Stimulated activated CD8-positive, alpha-beta memory T cell treated with anti-CD3 and anti-CD28 coated beads, Interleukin-15, amount 100 ng/mL, for 1 hour (primary cell): ENCODE measurements around the gene KIAA1755.

Source experiments
- DNase-seq: peaks from one replicate; pipeline ENCODE4 v3.0.0-alpha.2; 2020; ENCODE audit warnings: low read depth

KIAA1755 gene

DNA sequence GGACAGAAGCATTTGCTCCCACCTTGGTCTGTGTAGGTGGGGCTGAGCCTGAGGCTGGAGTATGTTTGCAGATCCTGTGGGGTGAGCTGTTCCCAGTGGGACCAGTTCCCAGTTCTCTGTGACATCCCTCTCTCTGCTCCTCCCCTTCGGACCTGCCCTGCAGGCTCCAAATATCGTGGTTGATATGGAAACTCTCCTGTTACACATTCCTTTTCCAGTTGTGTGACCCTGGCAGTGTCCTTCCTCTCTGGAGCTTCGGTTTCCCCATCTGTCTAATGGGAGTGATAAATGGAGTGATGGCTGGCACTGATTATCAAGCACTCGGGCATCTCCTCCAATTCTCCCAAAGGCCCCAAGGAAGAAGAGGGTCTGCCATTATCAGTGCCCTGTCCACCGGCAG, 79.8 kb downstream of the KIAA1755 start:
- DNase-seq, result no peak

DNA sequence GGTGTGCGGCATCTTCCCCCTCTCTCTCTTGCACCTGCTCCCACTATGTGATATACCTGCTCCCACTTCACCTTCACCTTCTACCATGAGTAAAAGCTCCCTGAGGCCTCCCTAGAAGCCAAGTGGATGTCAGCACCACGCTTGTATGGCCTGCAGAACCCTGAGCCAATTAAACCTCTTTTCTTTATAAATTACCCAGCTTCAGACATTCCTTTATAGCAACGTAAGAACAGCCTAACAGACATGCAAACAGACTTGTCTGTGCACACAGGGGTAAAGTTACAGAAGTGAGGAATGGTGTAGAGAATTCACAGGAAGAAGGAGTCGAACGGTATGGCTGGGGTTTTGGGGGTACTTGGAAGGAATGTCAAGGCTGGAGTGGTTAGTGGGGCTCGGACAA, 80.7 kb downstream of the KIAA1755 start:
- no peak for DNase-seq

DNA sequence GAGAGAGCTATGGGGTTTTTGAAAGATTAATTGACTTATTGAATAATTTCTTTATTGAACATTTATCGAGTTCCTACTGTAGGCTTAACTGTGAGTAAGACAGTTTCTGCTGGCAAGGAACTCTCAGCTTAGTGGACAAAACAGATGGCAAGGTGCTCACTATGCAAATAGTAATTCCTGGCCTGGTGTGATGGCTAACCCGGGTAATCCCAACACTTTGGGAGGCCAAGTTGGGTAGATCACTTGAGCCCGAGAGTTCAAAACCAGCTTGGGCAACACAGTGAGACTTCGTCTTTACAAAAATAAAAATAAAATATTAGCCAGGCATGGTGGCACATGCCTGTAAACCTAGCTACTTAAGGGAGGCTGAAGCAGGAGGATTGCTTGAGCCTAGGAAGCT, 82.0 kb downstream of the KIAA1755 start:
- no peak for DNase-seq

DNA sequence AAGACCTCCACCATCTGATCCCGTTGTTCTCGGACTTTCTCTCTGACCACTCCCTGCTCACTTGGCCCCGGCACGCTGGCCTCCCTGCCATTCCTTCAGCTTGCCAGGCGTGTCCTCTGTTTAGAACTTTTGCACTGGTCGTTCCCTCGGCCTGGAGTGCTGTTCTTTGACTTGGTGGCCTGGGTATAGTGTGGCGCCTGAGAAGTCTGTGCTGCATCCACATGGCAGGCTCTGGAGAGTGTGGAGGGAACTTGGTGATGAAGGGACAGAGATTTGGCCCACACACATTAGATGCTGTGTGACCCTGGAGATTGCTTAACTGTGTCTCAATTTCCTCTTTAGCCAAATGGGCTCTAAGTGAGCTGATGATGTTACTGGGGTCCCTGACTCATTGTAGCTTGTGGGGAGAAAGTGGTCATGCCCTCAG, 82.5 kb downstream of the KIAA1755 start:
- no peak for DNase-seq

DNA sequence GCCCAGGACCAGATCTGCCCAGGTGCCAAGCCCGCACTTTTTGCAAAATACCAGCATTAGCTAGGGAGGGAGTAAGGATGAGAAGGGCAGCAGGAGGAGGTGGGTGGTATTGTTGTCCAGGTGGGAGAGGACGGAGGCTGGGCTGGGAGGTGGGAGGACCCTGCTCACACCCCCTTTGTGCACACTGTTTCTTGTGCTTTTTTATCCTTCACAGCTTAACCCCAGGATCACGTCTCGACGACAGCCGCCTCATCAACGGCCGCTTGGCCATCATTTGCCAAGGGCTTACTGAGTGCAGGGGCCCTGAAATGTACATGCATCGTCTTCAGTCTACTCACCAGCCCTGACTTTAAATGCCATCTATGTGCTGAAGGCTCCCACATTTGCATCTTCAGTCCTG, 83.3 kb downstream of the KIAA1755 start:
- no peak for DNase-seq

DNA sequence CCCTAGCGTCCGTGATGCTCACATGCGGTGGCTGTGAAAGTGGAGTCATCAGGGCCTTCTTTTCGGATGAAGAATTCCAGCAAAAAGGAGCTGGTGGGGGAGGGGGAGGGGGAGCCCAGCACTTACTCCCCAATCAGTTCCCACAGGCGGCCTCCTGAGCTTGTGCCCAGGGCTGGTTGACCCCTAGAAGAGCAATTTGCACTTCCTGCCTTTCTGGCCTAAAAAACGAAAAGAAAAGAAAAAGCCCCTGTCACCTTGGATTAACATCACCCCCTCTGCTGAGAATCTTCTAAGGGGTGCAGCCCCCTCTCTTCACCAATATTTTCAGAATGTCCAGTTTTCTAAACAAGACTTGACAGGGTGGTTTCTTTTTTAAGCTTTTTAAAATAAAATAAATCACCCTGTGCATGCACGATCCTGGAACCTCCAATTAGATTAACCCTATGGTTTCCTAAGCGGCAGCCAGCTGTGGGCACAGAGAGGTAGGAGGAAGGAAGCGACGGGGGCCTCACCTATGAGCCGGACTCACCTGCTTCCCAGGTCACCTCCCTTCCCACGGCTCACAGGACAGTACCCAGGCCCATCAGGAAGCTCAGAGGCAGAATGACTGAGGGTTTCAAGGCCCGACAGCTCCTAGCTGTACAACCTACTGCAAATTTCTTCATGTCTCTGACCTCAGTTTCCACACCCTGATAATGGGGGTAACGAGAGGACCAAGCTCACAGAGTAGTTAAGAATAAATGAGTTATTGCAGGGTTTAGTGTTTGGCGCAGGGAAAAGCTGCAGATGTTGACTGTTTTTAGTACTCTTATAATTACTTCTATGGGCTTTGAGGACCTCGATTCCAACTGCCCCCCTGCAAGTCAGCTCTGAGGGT, 85.0 kb downstream of the KIAA1755 start:
- DNase-seq, result no peak

DNA sequence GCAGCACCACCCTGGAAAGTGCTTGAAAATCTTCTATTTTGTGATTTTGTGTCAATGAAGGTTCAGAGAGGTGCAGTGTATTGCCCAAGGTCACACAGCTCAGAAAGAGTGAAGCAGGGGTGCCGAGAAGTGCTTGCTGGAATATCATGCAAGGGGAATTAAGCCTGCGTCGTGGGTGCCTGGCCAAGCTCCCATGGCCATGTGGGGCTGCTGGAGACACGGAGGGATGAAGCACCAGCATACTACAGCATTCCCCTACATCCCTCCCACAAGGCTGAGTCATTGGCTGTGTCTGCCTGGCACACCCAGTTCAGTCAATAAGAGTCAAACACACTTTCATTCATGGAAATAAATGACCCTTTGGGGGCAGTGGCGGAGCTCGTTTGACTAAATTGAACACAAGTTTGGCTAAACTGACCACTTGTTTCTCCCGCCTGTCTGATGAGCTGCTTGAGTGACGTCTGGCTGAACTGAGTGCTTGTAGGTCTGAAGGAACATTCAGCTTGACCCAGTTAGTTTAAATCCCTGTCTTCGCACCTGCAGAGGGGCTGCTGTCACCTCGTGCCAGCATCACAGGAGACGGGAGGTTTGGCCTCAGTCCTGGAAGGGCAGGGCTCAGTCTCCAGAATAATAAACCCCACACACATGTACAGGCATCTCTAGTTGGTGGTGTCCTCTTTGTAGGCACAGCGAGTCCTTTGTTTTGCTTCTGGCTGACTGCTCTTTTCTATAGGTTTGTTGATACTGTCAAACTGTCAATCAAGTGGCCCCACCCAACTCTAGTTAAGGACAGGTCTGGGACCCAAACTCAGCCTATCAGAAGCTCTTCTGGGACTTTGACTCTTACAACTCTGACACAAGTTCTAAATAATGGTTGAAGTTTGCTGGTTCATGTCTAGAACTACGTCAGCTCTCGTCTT, 87.0 kb downstream of the KIAA1755 start:
- DNase-seq, result no peak

DNA sequence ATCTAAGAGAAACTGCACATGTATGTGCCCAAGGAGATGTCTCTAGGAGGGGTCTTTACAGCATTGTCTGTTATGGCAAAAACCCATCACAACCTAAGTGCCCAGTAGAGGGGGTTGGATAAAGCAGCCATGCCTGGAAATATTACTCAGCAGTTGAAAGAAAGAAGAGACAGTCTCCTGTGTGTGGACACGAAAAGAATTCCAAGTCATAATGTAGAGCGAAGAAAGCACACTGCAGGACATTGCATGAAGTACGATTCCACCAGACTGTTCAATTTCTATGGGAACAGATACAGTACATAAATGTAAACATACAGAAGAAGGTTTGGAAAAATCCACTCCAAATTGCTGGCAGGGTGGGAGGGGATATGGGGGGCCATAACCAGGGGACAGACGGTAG, 88.1 kb downstream of the KIAA1755 start:
- DNase-seq, result no peak

DNA sequence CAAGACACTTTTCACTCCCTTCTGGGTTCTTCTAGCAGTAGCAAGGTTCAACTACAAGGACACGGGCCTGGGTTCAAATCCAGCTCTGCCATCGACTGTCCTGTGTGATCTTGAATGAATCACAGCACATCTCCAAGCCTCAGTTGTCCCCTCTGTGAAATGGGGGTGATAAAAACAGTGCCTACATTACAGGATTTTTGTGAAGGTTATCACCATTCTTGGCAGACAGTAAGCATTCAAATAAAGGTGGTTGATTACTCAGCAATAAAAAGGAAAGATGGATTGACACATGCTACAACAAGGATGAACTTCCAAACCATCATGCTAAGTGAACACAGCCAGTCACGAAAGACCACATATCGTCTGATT, 88.9 kb downstream of the KIAA1755 start:
- no peak for DNase-seq

DNA sequence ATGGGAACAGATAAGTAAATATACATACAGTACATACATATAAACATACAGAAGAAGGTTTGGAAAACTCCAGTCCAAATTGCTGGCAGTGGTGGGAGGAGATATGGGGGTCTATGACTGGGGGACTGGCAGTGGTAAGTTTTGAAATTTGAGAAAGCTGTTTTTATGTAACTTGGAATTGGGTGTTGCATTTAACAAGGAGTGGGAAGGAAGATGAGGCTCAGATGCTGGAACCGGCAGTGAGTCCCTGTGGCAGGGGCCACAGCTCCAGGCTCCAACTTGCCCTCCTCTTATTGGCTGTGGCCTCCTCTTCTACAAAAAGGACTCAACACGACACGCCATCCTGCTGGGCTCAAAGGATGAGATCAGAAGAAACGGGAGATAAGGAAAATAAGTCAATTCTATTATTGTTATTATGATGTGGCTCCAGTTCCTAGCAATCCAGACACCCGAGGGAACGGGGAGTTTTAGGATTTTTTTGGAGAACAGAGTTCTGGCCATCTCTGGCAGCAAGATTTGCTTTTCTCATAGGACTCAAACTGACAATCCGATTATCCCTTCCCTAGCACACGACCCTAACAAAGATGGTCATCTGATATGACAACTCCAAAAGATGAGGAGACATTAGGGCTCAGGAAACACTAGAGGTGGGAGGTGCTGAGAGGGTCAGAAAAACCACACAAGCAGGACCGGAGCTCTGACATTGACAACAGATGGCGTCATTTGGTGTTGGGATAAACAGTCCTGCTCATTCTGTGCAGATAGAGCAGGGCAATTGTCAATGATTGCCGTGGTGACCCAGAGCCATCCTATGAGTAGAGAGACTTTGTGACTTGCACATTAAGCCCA, 89.5 kb downstream of the KIAA1755 start:
- no peak for DNase-seq

DNA sequence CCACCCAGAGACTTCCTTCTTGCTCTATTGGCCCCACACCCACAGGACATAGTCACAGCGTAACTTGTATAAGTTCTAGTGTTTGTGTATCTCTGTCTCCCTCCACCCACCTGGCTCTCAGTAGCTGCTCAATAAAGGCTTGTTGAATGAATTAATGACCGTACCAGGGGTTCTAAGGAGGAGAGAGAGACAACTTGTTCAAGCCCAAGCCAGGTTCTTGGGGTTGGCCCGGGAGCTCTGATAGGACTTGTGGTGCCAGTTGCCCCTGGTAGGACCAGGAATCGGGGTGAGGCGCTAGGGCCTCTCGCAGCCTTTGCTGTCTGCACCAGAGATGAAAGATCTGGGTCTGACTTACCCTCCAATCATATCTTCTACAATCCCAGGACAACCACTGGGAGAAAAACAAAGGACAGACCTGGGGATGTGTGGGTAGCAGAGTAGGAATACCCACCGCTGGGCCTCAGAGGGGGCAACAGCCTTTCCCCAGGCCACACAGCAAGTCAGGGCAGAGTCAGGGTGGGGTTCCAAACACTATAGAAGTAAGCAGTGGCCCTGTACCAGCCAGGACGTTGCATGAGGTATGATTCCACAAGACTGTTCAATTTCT, 90.2 kb downstream of the KIAA1755 start:
- no peak for DNase-seq

DNA sequence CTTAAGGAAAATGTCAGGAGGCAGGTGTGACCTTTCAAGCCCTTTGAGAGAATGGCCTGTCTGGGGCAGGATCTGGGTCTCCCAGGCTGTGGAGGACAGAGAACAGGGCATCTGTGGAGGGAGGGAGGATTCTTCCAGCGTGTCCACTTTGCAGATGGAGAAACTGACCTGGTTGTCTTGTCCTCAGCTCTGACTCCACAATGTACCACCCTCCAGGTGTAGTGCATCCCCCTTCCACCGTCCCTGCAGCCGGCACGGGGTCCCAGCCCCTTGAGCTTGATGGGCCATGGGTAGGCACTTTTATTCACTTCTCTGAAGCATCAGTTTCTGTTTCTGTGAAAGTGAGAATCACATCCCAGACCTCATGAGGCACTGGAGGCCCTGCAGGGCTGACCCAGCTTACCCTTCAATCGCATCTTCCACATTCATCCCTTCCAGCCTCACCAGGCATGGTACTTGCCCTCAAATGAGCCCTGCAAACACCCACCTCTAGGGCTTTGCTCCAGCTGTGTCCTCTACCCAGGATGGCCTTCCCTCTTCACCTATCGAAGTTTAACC, 90.8 kb downstream of the KIAA1755 start:
- DNase-seq, result no peak

DNA sequence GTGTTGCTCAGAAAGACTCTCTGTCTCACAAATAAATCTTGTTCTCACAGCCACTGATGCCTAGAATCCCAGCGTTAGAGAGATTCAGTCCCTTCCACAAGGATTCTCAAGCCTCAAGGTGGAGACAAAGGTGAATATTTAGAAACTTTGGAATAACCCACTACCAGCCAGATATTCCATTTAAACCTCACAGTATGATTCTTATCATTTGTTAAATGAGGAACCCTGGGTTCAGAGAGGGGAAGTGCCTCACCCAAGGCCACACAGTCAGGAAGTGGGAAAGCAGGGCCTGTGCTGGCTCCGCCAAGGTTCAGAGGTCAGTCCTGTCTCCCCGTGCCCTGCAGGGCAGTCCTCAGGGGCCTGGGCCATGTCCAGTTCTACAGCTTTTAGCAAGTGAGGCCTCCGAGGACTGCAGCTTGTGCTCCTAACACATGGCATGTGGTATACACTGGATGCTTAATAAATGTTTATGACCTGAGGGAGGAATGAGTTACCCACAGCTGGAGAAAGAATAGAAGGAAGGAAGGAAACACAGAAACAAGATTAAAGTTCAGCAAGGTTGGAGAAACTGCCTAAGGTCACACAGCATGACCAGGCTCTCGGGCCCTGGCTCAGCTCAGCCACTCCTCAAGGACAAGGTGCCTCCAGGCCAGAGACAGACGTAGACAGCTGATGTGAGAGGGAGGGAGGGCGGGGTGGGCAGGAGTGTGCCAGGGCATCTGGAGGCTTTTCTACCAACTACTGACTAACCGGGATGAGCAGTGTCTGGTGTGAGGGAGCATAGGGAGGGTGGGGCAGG, 91.5 kb downstream of the KIAA1755 start:
- DNase-seq, result no peak

DNA sequence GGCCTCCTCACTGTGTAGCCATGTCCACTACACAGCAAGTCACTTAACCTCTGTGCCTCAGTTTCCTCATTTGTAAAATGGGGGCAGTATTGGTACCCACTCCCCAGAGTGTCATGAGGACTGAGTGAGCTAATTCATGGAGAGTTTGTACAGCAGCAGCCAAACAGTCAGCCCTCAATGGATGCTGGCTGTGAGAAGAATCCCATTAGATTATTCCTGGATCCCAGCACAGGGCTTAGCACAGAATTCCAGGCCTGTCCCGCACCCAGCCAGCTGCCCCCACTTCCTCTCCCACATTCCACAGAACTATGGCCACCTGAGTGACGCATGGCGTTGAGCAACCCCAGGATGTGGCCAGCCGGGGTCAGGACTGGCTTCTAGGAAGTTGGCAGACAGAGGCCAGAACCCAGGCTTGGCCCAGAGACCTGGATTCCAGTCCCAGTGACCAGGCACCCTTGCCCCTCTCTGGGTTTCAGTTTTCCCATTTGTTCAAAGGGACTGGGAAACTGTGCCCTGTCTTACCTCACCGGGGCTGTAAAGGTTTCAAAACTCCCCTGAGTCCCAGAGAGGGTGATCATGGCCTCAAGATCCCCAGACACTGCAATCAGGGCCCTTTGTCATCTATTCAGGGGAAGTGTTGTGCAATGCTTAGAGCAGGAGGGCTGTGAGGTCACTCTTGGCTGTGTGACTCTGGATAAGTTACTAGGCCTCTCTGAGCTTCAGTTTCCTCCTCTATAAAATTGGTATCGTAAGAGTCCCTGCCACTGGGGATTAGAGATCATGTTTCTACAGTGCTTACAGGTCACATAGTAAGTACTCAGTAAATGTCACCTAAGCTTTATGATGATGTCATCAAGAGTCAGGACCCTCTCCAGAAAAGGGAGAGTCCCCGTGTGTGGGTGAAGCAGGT, 92.4 kb downstream of the KIAA1755 start:
- DNase-seq, result no peak

DNA sequence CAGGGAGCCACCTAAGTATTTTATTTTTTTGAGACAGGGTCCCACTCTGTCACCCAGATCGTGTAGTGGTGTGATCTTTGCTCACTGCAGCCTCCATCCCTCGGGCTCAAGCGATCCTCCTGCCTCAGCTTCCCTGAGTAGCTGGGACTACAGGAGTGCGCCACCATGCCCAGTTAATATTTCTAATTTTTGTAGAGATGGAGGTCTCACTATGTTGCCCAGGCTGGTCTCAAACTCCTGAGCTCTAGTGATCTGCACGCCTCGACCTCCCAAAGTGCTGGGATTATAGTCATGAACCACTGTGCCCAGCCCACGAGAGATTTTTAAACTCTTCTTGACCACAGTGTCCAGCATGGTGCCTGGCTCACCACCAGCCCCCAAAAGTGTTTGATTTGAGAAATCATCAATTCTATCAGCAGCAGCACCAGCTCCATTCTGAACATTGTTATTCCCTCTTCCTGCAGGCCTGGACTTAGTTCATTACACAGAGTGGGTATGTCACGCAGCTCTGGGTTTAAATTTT, 93.1 kb downstream of the KIAA1755 start:
- no peak for DNase-seq

DNA sequence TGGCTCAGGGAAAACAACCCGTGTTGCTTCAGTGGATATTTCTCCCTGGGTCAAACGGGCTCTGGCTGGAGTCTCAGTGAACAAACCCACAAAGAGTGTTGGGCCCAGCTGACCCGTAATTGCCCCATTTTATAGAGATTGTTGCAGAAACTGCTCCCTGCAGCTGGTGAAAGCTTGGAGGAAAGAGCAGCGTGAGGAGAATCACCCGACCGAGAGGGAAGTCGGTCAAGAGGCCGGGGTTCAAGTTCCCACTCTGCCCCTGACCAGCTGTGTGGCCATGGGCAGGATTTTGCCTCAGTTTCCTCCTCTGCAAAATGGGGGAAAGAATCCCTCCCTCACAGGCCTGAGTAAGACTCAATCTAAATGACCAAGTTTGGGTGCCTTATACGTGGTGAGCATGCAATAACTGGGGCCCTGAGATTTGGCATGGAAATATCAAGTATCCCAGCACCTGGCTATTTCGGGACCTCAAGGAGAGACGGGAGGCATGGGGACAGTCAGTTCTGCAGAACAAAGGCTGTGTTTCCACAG, 93.8 kb downstream of the KIAA1755 start:
- no peak for DNase-seq

DNA sequence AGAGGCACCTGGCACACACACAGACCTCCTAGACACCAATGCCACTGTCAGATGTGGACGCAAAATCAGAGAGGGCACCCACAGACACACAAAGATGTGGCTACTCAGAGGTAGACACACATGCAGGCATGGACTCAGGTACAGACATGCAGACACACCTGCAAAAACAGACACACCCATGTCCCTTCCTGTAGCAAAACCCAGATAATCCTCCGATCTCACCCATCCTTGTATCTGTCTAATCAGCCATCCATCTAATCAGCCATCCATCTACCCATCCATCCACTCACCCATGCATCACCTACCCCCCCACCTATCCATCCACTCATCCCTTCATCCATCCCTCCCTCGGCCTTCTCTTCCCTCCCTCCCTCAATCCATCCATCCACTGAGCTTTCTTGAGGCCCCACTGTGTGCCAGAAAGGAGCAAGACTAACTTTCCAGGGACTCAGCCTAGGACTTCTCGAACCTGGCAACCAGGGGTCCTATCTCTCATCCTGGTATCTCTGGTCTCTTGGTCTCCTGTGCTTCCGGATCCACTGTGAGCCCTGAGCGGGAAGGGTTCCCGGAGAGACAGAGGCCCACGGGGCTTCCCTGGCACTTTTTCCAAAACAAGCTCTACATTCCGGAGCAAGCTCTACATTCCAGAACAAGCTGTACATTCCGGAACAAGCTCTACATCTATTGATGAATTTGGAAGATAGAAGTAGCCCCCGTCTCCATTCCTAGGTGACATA, 94.4 kb downstream of the KIAA1755 start:
- DNase-seq, result no peak
